ENCODE data around the gene ITSN1. TPM values are rescaled to one million over a fixed set of nuclear protein-coding genes. Genes with fewer than 3 reads are reported as not detected.

The ITSN1 gene
- total and polyA plus RNA-seq, 2 of the 13 experiments (the other 11 are each of a cell fraction or from before 2014, with no cell fraction given): 26.1 to 33.8 TPM

DNA sequence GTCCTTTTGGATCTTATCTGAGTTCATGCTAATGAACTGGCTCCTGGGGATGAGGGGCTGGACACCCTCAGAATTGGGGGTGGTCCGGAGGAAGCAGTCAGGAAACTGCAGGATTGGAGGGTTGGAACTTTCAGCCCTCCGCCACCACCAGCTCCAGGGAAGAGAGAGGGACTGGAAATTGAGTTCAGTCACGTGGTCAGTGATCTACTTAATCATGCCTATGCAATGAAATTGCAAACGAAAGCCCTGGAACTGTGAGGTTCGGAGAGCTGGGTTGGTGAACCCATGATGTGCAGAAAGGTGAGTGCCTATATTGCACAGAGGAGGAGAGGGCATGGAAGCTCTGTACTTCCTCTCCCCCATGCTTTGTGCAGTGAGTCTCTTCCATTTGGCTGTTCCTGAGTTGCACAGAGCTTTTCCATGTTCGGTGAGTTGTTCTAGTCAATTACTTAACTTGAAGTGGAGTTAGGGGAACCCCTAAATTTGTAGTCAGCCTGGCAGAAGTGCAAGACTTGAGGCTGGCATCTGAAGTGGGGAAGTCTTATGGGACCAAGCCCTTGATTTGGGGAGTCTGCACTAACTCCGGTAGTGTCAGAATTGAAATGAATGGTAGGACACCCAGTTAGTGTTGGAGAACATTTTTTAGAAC is 16.7 kb downstream of the ITSN1 start:
- H3K9ac ChIP-seq (ENCODE audit: insufficient read depth, low read depth, low read length): no peak overlapping the region
- ChIA-PET CTCF (ENCODE audit: low intra/inter-chr PET ratio, low total read pairs) (no interaction called here), POLR2A (no interaction called here)
- H3K4me2 ChIP-seq (ENCODE audit: low read depth, low read length): no peak overlapping the region
- H3K27me3 ChIP-seq (ENCODE audit: control insufficient read depth in 1 of 2, insufficient read depth in 2 of 2, low read length in 2 of 2): no peaks in the 10 kb centered on the region
- BruUV-seq (replicated peaks): no TSS peak
- WGBS (ENCODE audit: low lambda C conversion rate): 91% methylated on average over 7 of the region's 7 CpGs
- no peak overlapping the region for H3K27ac ChIP-seq (ENCODE audit: extremely low read length, insufficient read depth, low read length)
- in situ Hi-C loops (cut with HindIII; ENCODE audit: extremely low pct_ligation_motif_present, low pct_unique_long_range_greater_than_20kb): no loop called here
- peaks cover 4% of the 10 kb centered on the region; the same call in 1 of the 2 replicates for H3K9me3 ChIP-seq (ENCODE audit: low read length)
- H3K36me3 ChIP-seq (replicated peaks in 1 of 2; ENCODE audit: control insufficient read depth in 1 of 2, insufficient read depth in 2 of 2, low read length in 2 of 2): no peaks in the 10 kb centered on the region; a peak in 1 of 5 replicates
- ATAC-seq: no peak
- TF ChIP-seq ZBTB21 (CRISPR knock-in tag; IDR thresholded peaks at IDR 0.05) (no peak), ZNF24 (IDR thresholded peaks at IDR 0.05) (no peak), HNRNPK (IDR thresholded peaks at IDR 0.05; ENCODE audit: low read depth, low read length, poor library complexity, severe bottlenecking) (no peak), NFIB (CRISPR knock-in tag; IDR thresholded peaks at IDR 0.05; ENCODE audit: borderline replicate concordance) (no peak), ASH2L (IDR thresholded peaks at IDR 0.05; ENCODE audit: insufficient read length, low read depth, low read length) (no peak), RAD51 (IDR thresholded peaks at IDR 0.05; ENCODE audit: borderline replicate concordance) (no peak), BORCS8-MEF2B (CRISPR knock-in tag; IDR thresholded peaks at IDR 0.05) (no peak), HNF4A (CRISPR knock-in tag; IDR thresholded peaks at IDR 0.05) (no peak), SMYD3 (CRISPR knock-in tag; IDR thresholded peaks at IDR 0.05) (no peak), ZNF10 (CRISPR knock-in tag; IDR thresholded peaks at IDR 0.05; ENCODE audit: borderline replicate concordance, low read depth) (no peak)
- TF ChIP-seq, protein P1, sequence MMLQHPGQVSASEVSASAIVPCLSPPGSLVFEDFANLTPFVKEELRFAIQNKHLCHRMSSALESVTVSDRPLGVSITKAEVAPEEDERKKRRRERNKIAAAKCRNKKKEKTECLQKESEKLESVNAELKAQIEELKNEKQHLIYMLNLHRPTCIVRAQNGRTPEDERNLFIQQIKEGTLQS (CRISPR knock-in tag; IDR thresholded peaks at IDR 0.05): no peak
- TF ChIP-seq, protein P2, sequence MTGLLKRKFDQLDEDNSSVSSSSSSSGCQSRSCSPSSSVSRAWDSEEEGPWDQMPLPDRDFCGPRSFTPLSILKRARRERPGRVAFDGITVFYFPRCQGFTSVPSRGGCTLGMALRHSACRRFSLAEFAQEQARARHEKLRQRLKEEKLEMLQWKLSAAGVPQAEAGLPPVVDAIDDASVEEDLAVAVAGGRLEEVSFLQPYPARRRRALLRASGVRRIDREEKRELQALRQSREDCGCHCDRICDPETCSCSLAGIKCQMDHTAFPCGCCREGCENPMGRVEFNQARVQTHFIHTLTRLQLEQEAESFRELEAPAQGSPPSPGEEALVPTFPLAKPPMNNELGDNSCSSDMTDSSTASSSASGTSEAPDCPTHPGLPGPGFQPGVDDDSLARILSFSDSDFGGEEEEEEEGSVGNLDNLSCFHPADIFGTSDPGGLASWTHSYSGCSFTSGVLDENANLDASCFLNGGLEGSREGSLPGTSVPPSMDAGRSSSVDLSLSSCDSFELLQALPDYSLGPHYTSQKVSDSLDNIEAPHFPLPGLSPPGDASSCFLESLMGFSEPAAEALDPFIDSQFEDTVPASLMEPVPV (CRISPR knock-in tag; IDR thresholded peaks at IDR 0.05): no peak
- TF ChIP-seq, protein P3, sequence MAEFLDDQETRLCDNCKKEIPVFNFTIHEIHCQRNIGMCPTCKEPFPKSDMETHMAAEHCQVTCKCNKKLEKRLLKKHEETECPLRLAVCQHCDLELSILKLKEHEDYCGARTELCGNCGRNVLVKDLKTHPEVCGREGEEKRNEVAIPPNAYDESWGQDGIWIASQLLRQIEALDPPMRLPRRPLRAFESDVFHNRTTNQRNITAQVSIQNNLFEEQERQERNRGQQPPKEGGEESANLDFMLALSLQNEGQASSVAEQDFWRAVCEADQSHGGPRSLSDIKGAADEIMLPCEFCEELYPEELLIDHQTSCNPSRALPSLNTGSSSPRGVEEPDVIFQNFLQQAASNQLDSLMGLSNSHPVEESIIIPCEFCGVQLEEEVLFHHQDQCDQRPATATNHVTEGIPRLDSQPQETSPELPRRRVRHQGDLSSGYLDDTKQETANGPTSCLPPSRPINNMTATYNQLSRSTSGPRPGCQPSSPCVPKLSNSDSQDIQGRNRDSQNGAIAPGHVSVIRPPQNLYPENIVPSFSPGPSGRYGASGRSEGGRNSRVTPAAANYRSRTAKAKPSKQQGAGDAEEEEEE (CRISPR knock-in tag; IDR thresholded peaks at IDR 0.05; ENCODE audit: borderline replicate concordance): no peak
- TF ChIP-seq, protein P4, sequence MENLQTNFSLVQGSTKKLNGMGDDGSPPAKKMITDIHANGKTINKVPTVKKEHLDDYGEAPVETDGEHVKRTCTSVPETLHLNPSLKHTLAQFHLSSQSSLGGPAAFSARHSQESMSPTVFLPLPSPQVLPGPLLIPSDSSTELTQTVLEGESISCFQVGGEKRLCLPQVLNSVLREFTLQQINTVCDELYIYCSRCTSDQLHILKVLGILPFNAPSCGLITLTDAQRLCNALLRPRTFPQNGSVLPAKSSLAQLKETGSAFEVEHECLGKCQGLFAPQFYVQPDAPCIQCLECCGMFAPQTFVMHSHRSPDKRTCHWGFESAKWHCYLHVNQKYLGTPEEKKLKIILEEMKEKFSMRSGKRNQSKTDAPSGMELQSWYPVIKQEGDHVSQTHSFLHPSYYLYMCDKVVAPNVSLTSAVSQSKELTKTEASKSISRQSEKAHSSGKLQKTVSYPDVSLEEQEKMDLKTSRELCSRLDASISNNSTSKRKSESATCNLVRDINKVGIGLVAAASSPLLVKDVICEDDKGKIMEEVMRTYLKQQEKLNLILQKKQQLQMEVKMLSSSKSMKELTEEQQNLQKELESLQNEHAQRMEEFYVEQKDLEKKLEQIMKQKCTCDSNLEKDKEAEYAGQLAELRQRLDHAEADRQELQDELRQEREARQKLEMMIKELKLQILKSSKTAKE (CRISPR knock-in tag; IDR thresholded peaks at IDR 0.05; ENCODE audit: borderline replicate concordance): no peak
- no peak overlapping the region for H3K4me3 ChIP-seq (replicated peaks in 1 of 3; ENCODE audit: insufficient read depth in 1 of 3, low read depth in 2 of 3, low read length in 3 of 3)
- H4K20me1 ChIP-seq (ENCODE audit: insufficient read depth, low read length): no peaks in the 10 kb centered on the region
- no peak for FAIRE-seq
- peaks cover 9% of the 10 kb centered on the region; the same call in 1 of the 2 replicates for H3K4me1 ChIP-seq (ENCODE audit: insufficient read depth, low read length)
- H3K79me2 ChIP-seq (ENCODE audit: insufficient read depth, low read length): peaks cover 64% of the 10 kb centered on the region
- no peak for DNase-seq (ENCODE audit: low spot score)
- intact Hi-C loops (cut with micrococcal nuclease; ENCODE audit: unreplicated experiment): no loop called here
- no peak overlapping the region for H2AFZ ChIP-seq (ENCODE audit: low read length)
